B cell (primary cell): ENCODE data around the gene WARS2. TPM values are rescaled to one million over a fixed set of nuclear protein-coding genes. Genes with fewer than 3 reads are reported as not detected.

Source experiments
- ATAC-seq: fragments of 200-7000 bp; cut with Tn5 transposase; one replicate; pipeline ENCODE4 v1.10.0; 2021; ENCODE audit warnings: low read depth, mild to moderate bottlenecking, moderate number of reproducible peaks, moderate library complexity
- CTCF ChIA-PET: fragments of 350-600 bp; sonication (Branson Sonifier 250); formaldehyde crosslinking; loops from one replicate; lab custom pipeline; 2021; ENCODE audit warnings: antibody characterized with exemption, inconsistent platforms; lab: Charles Lee
- POLR2A ChIA-PET: fragments of 350-600 bp; sonication (Branson Sonifier 250); formaldehyde crosslinking; loops from one replicate; lab custom pipeline; 2021; ENCODE audit warnings: antibody characterized with exemption; lab: Charles Lee
- DNase-seq: peaks from one replicate; pipeline ENCODE4 v3.0.0; 2013
- H2AFZ ChIP-seq: 2 replicates; pipeline ENCODE4 v1.6.1; 2012; ENCODE audit warnings: mild to moderate bottlenecking, low read depth, low read length; ENCODE audit not compliant: insufficient read depth, poor library complexity, severe bottlenecking
- H3K27ac ChIP-seq, 2 donors: 1 replicate in 1 of 2; 2 replicates in 1 of 2; pipeline ENCODE4 v1.5.1; 2012 to 2013; ENCODE audit warnings: low read length in 2 of 2, mild to moderate bottlenecking in 2 of 2, moderate library complexity in 1 of 2
- H3K27me3 ChIP-seq, 4 experiments: fragments of 200-600 bp in 1 of 4; sonication (generic) in 1 of 4; replicated peaks in 1 of 4; 1 replicate in 2 of 4; 2 replicates in 2 of 4; pipeline versions ENCODE4 v1.6.1 to v1.7.0; 2013 to 2016; ENCODE audit warnings: low read length in 3 of 4, mild to moderate bottlenecking in 2 of 4, mixed read lengths in 1 of 4, moderate library complexity in 1 of 4; ENCODE audit not compliant: insufficient read depth in 4 of 4, control insufficient read depth in 3 of 4; ENCODE audit errors: control extremely low read depth in 1 of 4
- H3K36me3 ChIP-seq, 2 experiments: replicated peaks in 1 of 2; 1 replicate in 1 of 2; 2 replicates in 1 of 2; pipeline versions ENCODE4 v1.6.1 to v1.7.1; 2013; ENCODE audit warnings: low read length in 1 of 2; ENCODE audit not compliant: insufficient read depth in 2 of 2, control insufficient read depth in 1 of 2; ENCODE audit errors: control extremely low read depth in 1 of 2, extremely low read depth in 1 of 2
- H3K4me1 ChIP-seq, 2 donors: fragments of 200-600 bp in 1 of 2; sonication (generic) in 1 of 2; 1 replicate in 1 of 2; 2 replicates in 1 of 2; pipeline versions ENCODE4 v1.5.1 to v1.6.1; 2013 to 2017; ENCODE audit warnings: low read length in 2 of 2; ENCODE audit not compliant: control insufficient read depth in 2 of 2, insufficient read depth in 2 of 2
- H3K4me2 ChIP-seq: replicated peaks from 2 replicates; pipeline ENCODE3; 2012; ENCODE audit warnings: mild to moderate bottlenecking, low read depth, low read length; ENCODE audit not compliant: poor library complexity, severe bottlenecking
- H3K4me3 ChIP-seq, 5 experiments: fragments of 200-600 bp in 1 of 5; sonication (generic) in 1 of 5; 1 replicate in 3 of 5; 2 replicates in 2 of 5; pipeline versions ENCODE4 v1.5.1 to v1.7.0; 2011 to 2016; ENCODE audit warnings: low read length in 4 of 5, mild to moderate bottlenecking in 4 of 5, low read depth in 2 of 5, control low read depth in 1 of 5, moderate library complexity in 1 of 5; ENCODE audit not compliant: insufficient read depth in 1 of 5; ENCODE audit errors: control extremely low read depth in 1 of 5, extremely low read depth in 1 of 5
- H3K79me2 ChIP-seq: fragments of 200-600 bp; sonication (generic); one replicate; pipeline ENCODE4 v1.6.0; 2016; ENCODE audit warnings: low read length; ENCODE audit not compliant: control insufficient read depth, insufficient read depth
- H3K9ac ChIP-seq: fragments of 200-600 bp; sonication (generic); 2 replicates; pipeline ENCODE4 v1.6.1; 2017; ENCODE audit warnings: mild to moderate bottlenecking, low read length, moderate library complexity
- H3K9me3 ChIP-seq, 3 donors: one replicate each; pipeline versions ENCODE4 v1.6.1 to v1.7.1; 2013; ENCODE audit warnings: low read length in 2 of 3; ENCODE audit not compliant: control insufficient read depth in 2 of 3, insufficient read depth in 1 of 3; ENCODE audit errors: control extremely low read depth in 1 of 3
- H4K20me1 ChIP-seq: 2 replicates; pipeline ENCODE4 v1.6.0; 2012; ENCODE audit warnings: mild to moderate bottlenecking, low read length; ENCODE audit not compliant: insufficient read depth, control insufficient read depth, poor library complexity, severe bottlenecking
- H3K27ac Mint-ChIP-seq: one replicate; pipeline ENCODE4 v1.8.0; 2021; ENCODE audit warnings: mixed read lengths
- H3K27me3 Mint-ChIP-seq: one replicate; pipeline ENCODE4 v1.8.0; 2021; ENCODE audit warnings: mixed read lengths
- H3K4me1 Mint-ChIP-seq: one replicate; pipeline ENCODE4 v1.8.0; 2021; ENCODE audit warnings: mixed read lengths
- H3K4me3 Mint-ChIP-seq: one replicate; pipeline ENCODE4 v1.8.0; 2021; ENCODE audit warnings: mixed read lengths
- H3K9me3 Mint-ChIP-seq: one replicate; pipeline ENCODE4 v1.8.0; 2022; ENCODE audit warnings: mixed read lengths; ENCODE audit not compliant: insufficient read depth
- CTCF ChIP-seq: fragments of 200-600 bp; IDR thresholded peaks from one replicate; pipeline ENCODE4 v1.8.0; 2022; ENCODE audit warnings: antibody characterized with exemption, mild to moderate bottlenecking
- EZH2 ChIP-seq: IDR thresholded peaks from 2 replicates; pipeline ENCODE4 v1.6.1; 2012; ENCODE audit warnings: borderline replicate concordance, low read depth, mild to moderate bottlenecking, moderate library complexity, low read length; ENCODE audit not compliant: insufficient read depth, poor library complexity, severe bottlenecking
- WGBS: methylation state at CpG from one replicate; pipeline ENCODE4 v1.1.5; 2013; ENCODE audit warnings: missing lambda C conversion rate; ENCODE audit not compliant: insufficient coverage; 5-methylcytosine and 5-hydroxymethylcytosine counted together
- intact Hi-C: fragments of 100-400 bp; cut with micrococcal nuclease; formaldehyde crosslinking; loops from one replicate; pipeline ENCODE4 v1.10.0; 2022
- polyA plus RNA-seq: library from polyadenylated mRNA; depleted of rRNA; stranded (reverse); fragments of >200 nt; gene quantifications from 2 replicates; pipeline ENCODE4 v1.2.3, GENCODE V29; 2012
- total RNA-seq, 2 donors: library from RNA; stranded (reverse); fragments of 120-200 nt in 1 of 2; gene quantifications; 1 replicate in 1 of 2; 2 replicates in 1 of 2; pipeline versions ENCODE4 v1.2.3 to v1.2.4, GENCODE V29; 2013 to 2022

WARS2 gene
- total and polyA plus RNA-seq, 2 donors (not counting 1 experiment from before 2014, with no cell fraction given), result 4.2 to 14.3 TPM

DNA sequence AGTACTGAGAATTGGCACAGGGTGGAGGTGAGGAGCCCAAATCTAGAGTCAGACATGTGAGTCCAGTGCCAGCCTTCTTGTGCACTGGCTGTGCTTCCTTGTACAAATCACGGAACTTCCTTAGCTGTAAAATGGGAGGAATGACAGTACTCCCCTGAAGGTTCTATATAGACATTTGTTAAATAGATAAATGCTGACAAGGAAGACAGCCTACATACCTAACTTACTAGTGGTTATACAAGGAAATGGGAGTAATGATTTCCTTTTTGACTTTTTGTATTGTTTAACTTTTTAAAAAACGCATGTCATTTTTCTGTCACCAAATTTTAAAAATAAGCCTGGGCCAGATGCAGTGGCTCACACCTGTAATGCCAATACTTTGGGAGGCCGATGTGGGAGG lies 50.2 kb downstream of the WARS2 start:
- Histone ChIP-seq H3K4me3 (no peak overlapping the region), H3K4me2 (no peak overlapping the region), H3K27me3 (no peaks in the 10 kb centered on the region), H3K9ac (no peak overlapping the region), H4K20me1 (no peaks in the 10 kb centered on the region), H3K27ac (no peak overlapping the region), H3K36me3 (no peaks in the 10 kb centered on the region), H3K9me3 (peaks cover 4 to 7% (median 4%) of the 10 kb centered on the region in 3 donors), H2AFZ (no peak overlapping the region), H3K4me1 (peaks cover 0 to 4% of the 10 kb centered on the region in 2 donors), H3K79me2 (no peaks in the 10 kb centered on the region)
- Mint-ChIP-seq H3K9me3 (no peaks in the 10 kb centered on the region), H3K4me1 (peaks cover 11% of the 10 kb centered on the region), H3K4me3 (no peak overlapping the region), H3K27me3 (no peaks in the 10 kb centered on the region), H3K27ac (no peak overlapping the region)
- TF ChIP-seq CTCF (no peak), EZH2 (no peak)
- intact Hi-C loops, result no loop called here
- WGBS, result 100% methylated on average over 1 of the region's 3 CpGs
- ATAC-seq (no peak), DNase-seq (no peak)
- ChIA-PET CTCF (no interaction called here), POLR2A (no interaction called here)

DNA sequence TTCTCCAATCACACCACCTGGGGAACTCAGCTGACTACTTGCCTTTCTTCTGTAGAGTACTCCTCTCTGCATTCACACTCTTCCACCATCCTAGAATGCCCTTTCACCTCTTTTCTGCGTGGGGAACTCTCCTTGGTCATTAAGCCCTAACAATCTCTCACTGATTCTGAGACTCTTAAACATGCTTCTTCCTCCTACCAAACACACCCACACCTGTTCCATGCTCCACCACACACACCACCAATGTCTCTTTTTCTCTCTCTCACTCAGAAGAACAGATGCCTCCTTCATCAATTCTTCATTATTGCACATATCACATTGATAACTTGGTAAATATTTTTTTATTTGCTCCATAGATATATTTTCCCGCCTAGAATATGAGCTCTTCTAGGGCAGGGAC lies 53.6 kb downstream of the WARS2 start:
- H3K4me1 ChIP-seq, result peaks cover 0 to 4% of the 10 kb centered on the region in 2 donors
- intact Hi-C loops, result no loop called here
- H3K79me2 ChIP-seq, result no peaks in the 10 kb centered on the region
- no peaks in the 10 kb centered on the region for H3K9me3 Mint-ChIP-seq
- no peak overlapping the region for H2AFZ ChIP-seq
- peaks cover 11% of the 10 kb centered on the region for H3K4me1 Mint-ChIP-seq
- POLR2A ChIA-PET, result no interaction called here
- no peaks in the 10 kb centered on the region for H3K27me3 Mint-ChIP-seq
- H3K27ac ChIP-seq, result no peak overlapping the region
- no peaks in the 10 kb centered on the region for H3K27me3 ChIP-seq
- DNase-seq (no peak), ATAC-seq (no peak)
- H3K9me3 ChIP-seq, result peaks cover 4 to 7% (median 4%) of the 10 kb centered on the region in 3 donors
- WGBS, result 33% methylated on average over 1 of the region's 2 CpGs
- H3K9ac ChIP-seq, result no peak overlapping the region
- H3K27ac Mint-ChIP-seq, result no peak overlapping the region
- no peaks in the 10 kb centered on the region for H4K20me1 ChIP-seq
- H3K4me3 ChIP-seq, result no peak overlapping the region
- no peaks in the 10 kb centered on the region for H3K36me3 ChIP-seq
- TF ChIP-seq CTCF, result no peak
- no peak for TF ChIP-seq EZH2
- no peak overlapping the region for H3K4me3 Mint-ChIP-seq
- CTCF ChIA-PET, result no interaction called here
- H3K4me2 ChIP-seq, result no peak overlapping the region
